Lower leg skin (tissue), 4 donors: ENCODE data around the gene MYRF. TPM values are rescaled to one million over a fixed set of nuclear protein-coding genes. Genes with fewer than 3 reads are reported as not detected.

Experiments
- DNase-seq, 2 donors: peaks; one replicate each; pipeline ENCODE4 v3.0.0-alpha.2; 2019; ENCODE audit warnings: low spot score in 2 of 2
- H3K4me3 ChIP-seq: fragments of 200-600 bp; sonication (generic); 2 replicates; pipeline ENCODE4 v1.5.1; 2017; ENCODE audit warnings: mild to moderate bottlenecking, low read depth; ENCODE audit not compliant: poor library complexity, severe bottlenecking
- CTCF ChIP-seq, 3 donors: fragments of 450-650 bp; IDR thresholded peaks; one replicate each; pipeline ENCODE4 v1.5.1; 2016; ENCODE audit warnings: antibody characterized with exemption in 3 of 3, mild to moderate bottlenecking in 3 of 3, moderate library complexity in 2 of 3
- POLR2A ChIP-seq, 2 donors: fragments of 450-650 bp; IDR thresholded peaks; one replicate each; pipeline ENCODE4 v1.6.1; 2016 to 2017; ENCODE audit warnings: antibody characterized with exemption in 2 of 2, mild to moderate bottlenecking in 1 of 2, moderate library complexity in 1 of 2
- WGBS, 2 donors: methylation state at CpG; one replicate each; pipeline ENCODE4 v1.1.5; 2018; 5-methylcytosine and 5-hydroxymethylcytosine counted together
- intact Hi-C: fragments of 100-400 bp; cut with DNase I; formaldehyde crosslinking; loops from one replicate; pipeline ENCODE4 v1.15.0; 2023; ENCODE audit warnings: low total_unique reads
- total RNA-seq, 4 donors: library from RNA; depleted of rRNA; stranded (reverse); fragments of >200 nt; gene quantifications; one replicate each; pipeline ENCODE4 v1.1.0, GENCODE V29; 2016

Gene MYRF
- total RNA-seq, 4 donors from 2014 or later = 0.23 to 2.6 (median 1.4) TPM; not detected in 1

GRCh38 chr11:61763930-61764605 lies 11.6 kb downstream of the MYRF start:
- no peak overlapping the region for H3K4me3 ChIP-seq
- intact Hi-C loops = no loop called here
- DNase-seq = no peak
- WGBS, 2 donors = 46 to 62% methylated on average over 20 of the region's 23 CpGs
- TF ChIP-seq POLR2A (IDR thresholded peaks at IDR 0.05) (no peak), CTCF (IDR thresholded peaks at IDR 0.05) (no peak)

- no peak overlapping the region for H3K4me3 ChIP-seq
- TF ChIP-seq CTCF (IDR thresholded peaks at IDR 0.05) (no peak), POLR2A (IDR thresholded peaks at IDR 0.05) (no peak)
- DNase-seq = no peak
- WGBS, 2 donors = 40 to 68% methylated on average over 14 to 18 of the region's 22 CpGs
- intact Hi-C loops = no loop called here
Measured at GRCh38 chr11:61764606-61765260, 12.3 kb downstream of the MYRF start.

- intact Hi-C loops = no loop called here
- WGBS, 2 donors = 83 to 88% methylated on average over 15 to 19 of the region's 26 CpGs
- TF ChIP-seq CTCF (IDR thresholded peaks at IDR 0.05) (no peak), POLR2A (IDR thresholded peaks at IDR 0.05) (no peak)
- no peak overlapping the region for H3K4me3 ChIP-seq
- no peak for DNase-seq
Measured at GRCh38 chr11:61765550-61766253, 13.3 kb downstream of the MYRF start.

- no peak for DNase-seq
- TF ChIP-seq POLR2A (IDR thresholded peaks at IDR 0.05) = no peak
- TF ChIP-seq CTCF (IDR thresholded peaks at IDR 0.05) = no peak
- 73 to 75% methylated on average over 13 of the region's 13 CpGs for WGBS, 2 donors
- intact Hi-C loops = no loop called here
- no peak overlapping the region for H3K4me3 ChIP-seq
Measured at GRCh38 chr11:61766353-61766841, 14.0 kb downstream of the MYRF start.

GRCh38 chr11:61768376-61769076 lies 16.1 kb downstream of the MYRF start:
- no peak for TF ChIP-seq CTCF (IDR thresholded peaks at IDR 0.05)
- TF ChIP-seq POLR2A (IDR thresholded peaks at IDR 0.05) = no peak
- H3K4me3 ChIP-seq = no peak overlapping the region
- DNase-seq = no peak
- intact Hi-C loops = no loop called here
- 67 to 75% methylated on average over 11 of the region's 11 CpGs for WGBS, 2 donors
